Stimulated activated CD8-positive, alpha-beta memory T cell treated with anti-CD3 and anti-CD28 coated beads, Interleukin-7, amount 100 ng/mL, for 1 hour (primary cell): Measurements from ENCODE around the gene WDR70.
"Not testable (repeated sequence)": the region's sequence is repeated elsewhere in the genome, so short reads cannot be mapped to it uniquely, and the experiment has no call there.

Experiments used
- DNase-seq, 2 donors: peaks; one replicate each; pipeline ENCODE4 v3.0.0-alpha.2; 2020; ENCODE audit warnings: low read depth in 2 of 2

The WDR70 gene

DNA sequence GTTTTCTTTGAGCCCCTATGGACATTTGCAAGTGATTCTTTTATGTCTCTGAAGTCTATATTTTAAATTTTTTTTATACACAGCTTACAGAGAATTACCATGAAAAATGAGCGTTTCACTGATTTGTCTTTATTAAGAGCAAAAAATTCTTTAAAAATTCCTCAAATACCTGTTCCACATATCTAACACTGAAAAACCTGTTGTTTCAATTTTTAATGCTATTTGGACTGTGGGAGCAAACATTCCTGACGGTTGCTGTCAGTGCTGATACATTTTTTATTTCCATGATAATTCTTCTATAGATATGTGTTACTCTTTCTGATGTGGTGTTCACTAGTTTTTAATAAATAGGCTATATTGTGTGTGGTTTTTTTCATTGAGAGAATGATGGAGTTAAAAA is 261.0 kb downstream of the WDR70 start:
- DNase-seq: no peak

DNA sequence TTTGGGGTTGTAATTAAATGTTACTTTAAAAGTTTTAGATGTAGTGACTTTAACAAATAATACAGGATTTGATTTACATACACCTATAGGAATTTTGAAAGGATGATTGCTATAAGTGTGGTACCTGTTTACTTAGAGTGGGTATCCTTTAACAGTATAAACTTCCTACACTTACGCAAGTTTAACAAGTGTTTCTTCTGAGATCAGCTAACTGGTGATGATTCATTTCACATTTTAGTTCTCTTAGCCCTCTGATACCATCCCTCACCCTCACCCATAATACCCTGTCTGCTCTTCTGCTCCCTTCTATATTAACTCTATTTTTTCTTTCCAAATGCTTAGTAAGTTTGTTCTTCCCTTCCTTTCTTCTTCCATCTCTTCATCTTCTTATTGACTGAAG is 262.8 kb downstream of the WDR70 start:
- DNase-seq: no peak

DNA sequence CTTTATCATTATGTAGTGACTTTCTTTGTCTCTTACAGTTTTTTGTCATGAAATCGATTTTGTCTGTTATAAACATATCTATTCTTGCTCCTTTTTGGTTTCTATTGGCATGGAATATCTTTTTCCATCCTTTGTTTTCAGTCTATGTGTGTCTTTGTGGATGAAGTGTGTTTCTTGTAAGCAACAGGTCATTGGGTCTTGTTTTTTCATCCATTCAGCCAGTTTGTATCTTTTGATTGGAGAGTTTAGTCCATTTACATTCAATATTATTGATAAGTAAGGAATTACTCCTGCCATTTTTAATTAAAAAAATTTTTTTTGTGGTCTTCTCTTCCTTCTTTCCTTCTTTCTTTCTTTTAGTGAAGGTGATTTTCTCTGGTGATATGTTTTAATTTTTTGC is 266.6 kb downstream of the WDR70 start:
- DNase-seq: no peak

DNA sequence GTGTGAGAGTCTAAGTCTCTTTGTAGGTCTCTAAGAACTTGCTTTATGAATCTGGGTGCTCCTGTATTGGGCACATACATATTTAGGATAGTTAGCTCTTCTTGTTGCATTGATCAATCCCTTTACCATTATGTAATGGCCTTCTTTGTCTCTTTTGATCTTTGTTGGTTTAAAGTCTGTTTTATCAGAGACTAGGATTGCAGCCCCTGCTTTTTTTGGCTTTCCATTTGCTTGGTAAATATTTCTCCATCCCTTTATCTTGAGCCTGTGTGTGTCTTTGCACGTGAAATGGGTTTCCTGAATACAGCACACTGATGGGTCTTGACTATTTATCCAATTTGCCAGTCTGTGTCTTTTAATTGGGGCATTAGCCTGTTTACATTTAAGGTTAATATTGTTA is 275.4 kb downstream of the WDR70 start:
- DNase-seq: not testable (repeated sequence)

DNA sequence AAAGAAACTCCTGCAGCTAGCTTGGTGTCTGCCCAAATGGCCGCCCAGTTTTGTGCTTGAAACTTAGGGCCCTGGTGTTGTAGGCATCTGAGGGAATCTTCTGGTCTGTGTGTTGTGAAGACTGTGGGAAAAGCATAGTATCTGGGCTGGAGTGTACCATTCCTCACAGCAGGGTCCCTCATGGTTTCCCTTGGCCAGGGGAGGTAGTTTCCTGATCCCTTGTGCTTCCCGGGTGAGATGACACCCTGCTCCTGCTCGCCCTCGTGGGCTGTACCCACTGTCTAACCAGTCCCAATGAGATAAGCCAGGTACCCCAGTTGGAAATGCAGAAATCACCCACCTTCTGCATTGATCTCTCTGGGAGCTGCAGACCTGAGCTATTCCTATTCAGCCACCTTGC is 277.9 kb downstream of the WDR70 start:
- DNase-seq: no peak

DNA sequence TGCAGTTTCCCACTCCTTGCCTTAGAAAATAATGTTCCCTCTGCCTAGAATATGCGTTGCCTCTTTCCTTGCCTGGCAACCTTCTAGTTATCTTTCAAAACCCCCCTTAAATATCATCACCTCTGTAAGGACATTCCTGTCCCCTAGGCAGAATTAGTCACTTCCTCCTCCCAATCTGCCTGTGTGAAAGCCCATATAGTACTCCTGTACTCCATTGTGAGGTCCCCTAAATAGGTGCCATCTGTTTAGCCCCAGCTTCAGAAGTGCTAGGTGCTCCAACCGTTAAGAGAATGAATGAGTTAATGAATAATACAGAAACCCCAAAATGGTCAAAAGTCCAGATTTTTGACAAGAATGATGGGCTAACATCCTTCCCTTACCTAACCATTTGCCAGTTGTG is 279.3 kb downstream of the WDR70 start:
- DNase-seq: no peak

DNA sequence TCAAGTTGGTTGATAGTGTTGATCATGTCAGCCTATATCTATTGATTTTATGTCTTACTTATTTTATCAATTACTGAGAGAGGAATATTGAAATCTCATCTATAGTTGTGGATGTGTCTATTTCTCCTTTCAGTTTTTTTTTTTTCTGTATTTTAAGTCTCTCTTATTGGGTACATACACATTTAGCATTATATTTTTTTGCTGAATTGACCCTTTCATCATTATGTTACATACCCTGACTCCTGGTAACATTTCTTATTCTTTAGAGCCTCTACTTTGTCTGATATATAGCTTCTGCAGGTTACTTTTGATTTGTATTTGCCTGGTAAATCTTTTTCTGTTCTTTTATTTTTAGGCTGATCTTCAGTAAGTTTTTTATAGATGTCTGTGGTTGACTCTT is 281.2 kb downstream of the WDR70 start:
- no peak for DNase-seq

DNA sequence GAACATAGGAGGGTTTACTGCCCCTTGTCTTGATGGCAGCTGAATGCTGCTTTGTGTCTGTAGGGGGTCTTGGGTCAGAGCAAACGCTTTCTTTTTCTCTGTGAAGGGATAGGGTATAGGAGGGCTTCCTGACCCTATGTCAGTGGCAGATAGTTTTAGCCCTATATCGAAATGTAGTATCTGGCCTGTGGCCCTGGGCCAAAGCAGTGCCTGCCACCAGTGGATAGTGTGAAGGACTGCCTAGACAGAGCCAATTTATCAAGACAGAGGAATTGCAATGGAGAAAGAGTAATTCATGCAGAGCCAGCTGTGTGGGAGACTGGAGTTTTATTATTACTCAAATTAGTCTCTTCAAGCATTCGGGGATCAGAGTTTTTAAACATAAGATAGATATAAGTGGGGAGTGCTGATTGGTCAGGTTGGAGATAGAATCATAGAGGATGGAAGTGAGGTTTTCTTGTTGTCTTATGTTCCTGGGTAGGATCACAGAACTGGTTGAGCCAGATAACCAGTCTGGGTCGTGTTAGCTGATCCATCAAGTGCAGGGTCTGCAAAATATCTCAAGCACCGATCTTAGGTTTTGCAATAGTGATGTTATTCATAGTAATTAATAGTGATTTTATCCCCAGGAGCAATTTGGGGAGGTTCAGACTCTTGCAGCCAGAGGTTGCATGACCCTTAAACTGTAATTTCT is 282.3 kb downstream of the WDR70 start:
- DNase-seq: no peak

DNA sequence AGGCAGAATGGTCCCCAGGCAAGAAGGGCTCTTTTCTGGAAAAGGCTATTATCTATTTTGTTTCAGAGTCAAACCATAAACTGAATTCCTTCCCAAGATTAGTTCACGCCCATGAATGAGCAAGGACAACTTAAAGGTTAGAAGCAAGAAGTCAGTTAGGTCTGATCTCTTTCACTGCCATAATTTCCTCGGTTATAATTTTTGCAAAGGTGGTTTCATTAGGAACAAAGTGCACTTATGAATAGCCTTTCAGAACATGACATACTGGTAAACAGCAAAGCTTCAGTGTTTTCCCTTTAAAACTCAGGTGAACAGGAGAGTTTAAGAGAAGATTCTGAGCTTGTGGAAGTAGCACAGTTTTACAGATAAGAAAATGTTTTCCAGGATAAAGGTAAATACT is 282.8 kb downstream of the WDR70 start:
- DNase-seq: no peak

DNA sequence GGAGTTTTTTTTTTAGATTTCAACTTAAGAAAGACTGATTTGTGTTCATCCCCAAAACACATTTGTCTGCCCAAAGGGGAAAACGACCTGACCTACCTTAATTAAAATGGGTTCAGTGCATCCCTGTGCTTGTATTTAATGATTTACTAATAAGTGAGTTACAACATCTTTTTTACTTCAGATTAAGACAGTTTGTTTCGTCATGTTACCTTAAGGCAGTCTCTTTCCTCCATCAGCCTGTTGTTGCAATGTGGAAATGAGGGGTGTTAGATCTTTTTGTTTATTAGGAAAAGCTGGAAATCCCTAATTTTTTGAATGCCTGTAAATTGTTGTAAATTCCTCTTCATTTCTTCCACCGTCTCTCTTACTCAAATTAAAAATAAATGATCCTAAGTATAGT is 283.2 kb downstream of the WDR70 start:
- no peak for DNase-seq

DNA sequence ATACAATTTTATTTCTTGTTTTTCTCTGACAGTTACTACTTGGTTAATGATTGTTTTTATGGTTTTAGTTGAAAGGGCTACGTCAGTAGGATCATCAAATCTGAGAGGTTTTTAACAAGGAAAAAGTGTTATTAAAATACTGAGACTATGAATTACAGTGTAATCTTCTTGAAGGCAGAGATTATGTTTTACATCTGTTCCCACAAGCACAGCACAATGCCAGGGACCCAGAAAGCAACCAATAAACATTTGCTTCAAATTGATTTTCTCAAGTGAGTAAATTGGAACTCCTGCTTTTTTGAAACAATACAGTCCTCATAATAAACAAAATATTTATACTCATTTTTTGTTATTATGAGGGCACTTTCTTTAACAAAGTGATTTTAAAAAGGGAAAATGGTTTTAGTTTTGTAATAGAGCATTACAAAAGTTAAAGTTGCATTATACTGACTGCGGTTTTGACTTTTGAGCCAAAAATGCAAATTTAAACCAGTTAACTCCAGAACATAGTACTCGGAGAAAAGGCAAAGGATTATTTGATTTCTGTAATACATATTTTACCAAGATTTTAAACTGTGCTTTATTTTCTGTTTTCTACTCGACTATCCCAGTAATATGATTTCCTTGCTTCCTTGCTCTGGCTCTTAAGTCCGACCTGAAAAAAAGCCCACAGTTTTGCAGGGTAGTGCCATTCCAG is 283.8 kb downstream of the WDR70 start:
- no peak for DNase-seq

DNA sequence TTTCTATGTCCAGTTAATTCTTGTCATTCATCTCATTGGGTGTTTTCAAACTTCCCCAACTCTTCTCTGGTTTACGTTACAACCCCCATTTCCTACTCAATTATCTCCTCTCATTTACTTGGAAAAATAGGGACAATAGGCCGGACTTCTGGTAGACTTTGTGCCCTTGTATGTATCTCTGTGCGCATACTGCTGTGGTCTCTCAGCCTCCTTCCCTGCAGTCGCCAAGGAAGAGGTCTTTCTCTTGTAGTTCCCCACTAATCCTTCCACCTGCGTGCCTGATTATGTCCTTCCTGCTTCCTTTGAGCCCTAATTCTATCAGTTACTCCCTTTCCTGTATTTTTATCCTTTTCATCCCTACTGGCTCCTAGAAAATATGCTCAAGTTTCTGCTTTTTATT is 284.4 kb downstream of the WDR70 start:
- no peak for DNase-seq

DNA sequence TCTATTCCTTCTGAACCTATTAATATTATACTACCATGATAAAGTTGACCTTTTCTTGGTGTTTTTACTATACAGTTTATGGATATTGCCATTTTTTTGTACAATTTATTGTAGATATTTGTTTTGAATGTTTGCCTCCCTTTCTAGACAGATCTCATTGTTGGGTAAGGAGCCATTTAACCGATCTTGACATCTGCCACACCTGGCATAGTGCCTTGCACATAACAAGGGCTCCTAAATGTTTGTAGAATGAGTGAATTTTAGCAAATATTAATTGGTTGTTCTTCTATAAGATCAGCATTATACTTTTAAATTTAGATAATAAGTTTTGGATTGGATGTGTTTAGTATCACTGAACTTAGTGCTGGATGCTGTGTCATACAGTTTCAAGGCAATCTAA is 285.4 kb downstream of the WDR70 start:
- no peak for DNase-seq

DNA sequence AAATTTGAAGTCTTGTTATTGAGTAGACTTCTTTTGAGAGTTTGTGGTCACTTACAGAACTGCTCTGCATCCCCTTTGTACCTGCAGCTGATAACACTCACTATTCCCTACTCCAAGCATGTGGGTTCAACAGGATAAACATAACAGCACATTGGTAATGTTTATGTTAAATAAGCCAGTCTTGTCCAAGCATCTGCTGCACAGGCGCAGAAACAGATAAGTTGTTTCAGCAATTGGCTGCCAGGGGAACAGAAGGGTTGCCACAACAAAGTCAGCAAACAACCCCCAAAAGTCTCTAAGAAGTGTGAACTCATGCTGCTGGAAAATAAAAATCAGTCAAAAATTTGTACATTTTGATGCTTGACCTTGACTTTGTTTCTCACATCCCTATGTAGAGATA is 286.2 kb downstream of the WDR70 start:
- no peak for DNase-seq

DNA sequence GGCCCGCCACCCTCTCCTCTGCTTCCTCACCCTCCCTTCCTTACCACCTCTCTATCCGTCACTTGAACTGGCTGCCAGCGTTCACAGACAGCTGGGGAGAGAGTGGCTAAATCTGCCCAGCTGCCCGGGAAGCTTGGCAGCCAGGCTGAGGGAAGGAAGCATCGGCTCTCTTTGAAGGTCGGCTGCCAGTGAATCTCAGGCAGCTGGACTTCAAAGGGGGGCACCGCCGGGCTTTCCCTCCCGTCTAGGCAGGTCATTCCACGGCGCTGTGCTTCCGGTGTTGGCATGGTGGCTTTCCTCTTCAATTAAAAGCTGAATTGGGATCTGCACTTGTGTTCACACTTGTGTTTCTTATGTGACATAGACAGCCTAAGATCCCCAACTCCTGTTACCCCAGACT is 286.8 kb downstream of the WDR70 start:
- no peak for DNase-seq

DNA sequence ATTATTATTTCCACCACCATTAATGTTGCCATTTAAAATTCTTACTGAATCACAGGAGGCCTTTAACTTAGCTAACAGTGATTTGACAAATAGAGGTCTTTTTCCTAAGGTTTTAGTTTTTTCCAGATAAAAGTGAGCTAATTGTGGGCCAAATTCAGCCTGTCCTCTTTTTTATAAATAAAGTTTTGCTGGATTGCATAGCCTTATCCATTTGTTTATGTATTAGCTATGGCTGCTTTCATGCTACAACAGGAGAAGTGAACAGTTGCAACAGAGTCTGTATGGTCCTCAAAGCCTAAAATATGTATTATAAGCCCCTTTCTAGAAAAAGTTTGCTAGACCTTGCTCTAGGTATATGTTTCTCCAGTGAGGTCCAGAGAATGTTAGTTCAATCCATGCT is 288.3 kb downstream of the WDR70 start:
- DNase-seq: no peak

DNA sequence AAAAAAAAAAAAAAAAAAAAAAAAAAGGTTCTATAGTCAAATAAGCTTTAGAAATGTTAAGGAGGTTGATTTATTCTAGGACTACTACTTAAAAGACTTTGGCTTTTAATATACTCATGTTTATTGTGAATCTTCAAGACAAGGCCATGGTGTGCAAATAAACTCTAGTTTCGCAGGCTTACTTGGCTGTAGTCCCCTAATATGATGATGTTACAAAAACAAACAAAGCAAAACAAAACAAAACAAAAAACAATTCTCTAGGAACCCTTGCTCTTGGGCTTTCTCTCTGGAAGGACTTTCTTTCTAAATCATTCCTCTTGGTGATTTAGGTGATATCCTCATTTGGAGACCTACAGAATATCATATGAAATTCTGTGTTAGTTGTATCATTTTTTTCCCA is 288.7 kb downstream of the WDR70 start:
- no peak for DNase-seq

DNA sequence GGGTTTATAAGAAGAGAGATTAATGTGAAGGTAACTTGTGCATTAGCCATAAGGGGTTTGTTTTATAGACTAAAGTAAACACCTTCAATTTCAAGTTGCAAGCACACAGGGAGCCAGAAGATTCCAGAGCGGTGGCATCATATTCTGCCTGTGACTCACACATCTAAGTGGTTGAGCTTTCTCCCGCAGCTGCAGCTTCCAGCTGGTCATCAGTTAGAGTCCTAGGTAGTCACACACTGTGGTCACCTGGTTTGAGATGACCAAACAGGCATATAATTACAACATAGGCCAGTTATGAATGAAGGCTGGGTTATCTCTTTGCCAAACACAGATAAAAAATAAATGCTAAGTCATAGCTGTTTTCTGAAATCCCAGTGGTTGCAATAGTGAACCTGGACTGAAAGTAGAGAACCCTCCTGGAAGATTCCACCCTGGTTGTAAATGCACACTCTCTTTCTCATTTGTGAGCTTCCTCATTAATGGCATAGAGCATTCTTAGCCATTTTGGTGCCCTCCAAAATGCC is 289.5 kb downstream of the WDR70 start:
- DNase-seq: no peak

DNA sequence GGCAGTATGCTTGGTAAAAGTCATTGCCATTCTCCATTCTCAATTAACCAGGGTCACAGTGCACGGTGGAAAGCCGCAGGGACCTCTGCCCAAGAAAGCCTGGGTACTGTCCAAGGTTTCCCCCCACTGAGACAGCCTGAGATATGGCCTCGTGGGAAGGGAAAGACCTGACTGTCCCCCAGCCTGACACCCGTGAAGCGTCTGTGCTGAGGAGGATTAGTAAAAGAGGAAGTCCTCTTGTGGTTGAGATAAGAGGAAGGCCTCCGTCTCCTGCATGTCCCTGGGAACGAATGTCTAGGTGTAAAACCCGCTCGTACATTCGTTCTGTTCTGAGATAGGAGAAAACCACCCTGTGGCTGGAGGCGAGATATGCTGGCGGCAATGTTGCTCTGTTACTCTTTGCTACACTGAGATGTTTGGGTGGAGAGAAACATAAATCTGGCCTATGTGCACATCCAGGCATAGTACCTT is 293.0 kb downstream of the WDR70 start:
- DNase-seq: not testable (repeated sequence)

DNA sequence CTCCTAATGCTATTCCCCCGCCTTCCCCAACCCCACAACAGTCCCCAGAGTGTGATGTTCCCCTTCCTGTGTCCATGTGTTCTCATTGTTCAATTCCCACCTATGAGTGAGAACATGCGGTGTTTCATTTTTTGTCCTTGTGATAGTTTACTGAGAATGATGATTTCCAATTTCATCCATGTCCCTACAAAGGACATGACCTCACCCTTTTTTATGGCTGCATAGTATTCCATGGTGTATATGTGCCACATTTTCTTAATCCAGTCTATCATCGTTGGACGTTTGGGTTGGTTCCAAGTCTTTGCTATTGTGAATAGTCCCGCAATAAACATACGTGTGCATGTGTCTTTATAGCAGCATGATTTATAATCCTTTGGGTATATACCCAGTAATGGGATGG is 295.2 kb downstream of the WDR70 start:
- not testable (repeated sequence) for DNase-seq

DNA sequence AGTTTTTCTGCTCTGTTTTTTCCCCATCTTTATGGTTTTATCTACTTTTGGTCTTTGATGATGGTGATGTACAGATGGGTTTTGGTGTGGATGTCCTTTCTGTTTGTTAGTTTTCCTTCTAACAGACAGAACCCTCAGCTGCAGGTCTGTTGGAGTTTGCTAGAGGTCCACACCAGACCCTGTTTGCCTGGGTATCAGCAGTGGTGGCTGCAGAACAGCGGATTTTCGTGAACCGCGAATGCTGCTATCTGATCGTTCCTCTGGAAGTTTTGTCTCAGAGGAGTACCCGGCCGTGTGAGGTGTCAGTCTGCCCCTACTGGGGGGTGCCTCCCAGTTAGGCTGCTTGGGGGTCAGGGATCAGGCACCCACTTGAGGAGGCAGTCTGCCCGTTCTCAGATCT is 300.2 kb downstream of the WDR70 start:
- DNase-seq: not testable (repeated sequence)

DNA sequence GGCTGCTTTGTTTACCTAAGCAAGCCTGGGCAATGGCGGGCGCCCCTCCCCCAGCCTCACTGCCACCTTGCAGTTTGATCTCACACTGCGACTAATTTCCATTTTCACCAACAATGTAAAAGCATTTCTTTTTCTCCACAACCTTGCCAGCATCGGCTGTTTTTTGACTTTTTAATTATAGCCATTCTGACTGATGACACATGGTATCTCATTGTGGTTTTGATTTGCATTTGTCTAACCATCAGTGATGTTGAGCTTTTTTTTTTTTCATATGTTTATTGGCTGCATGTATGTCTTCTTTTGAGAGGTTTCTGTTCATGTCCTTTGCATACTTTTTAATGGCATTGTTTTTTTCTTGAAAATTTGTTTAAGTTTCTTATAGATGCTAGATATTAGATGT is 300.8 kb downstream of the WDR70 start:
- not testable (repeated sequence) for DNase-seq

DNA sequence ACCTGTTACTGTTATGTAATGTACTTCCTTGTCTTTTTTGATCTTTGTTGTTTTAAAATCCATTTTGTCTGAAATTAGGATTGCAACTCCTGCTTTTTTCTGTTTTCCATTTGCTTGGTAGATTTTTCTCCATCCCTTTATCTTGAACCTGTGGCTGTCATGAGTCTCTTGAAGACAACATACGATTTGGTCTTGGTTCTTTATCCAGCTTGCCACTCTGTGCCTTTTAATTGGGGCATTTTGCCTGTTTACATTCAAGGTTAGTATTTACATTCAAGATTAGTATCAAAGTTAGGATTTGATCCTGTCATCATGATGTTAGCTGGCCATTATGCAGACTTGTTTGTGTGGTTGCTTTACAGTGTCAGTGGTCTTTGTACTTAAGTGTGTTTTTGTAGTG is 304.0 kb downstream of the WDR70 start:
- DNase-seq: no peak
